Mesenchymal stem cell (in vitro differentiated cells and primary cell): ENCODE measurements around the gene ERGIC1.
A peak's percentile ranks its signal among the peaks of the same experiment; 100 is the strongest.

ENCODE experiments used
- DNase-seq: peaks from one replicate; pipeline ENCODE4 v3.0.0-alpha.2; 2013
- H2AFZ ChIP-seq: one replicate; pipeline ENCODE4 v1.6.1; 2013; ENCODE audit warnings: low read depth, mild to moderate bottlenecking, control low read depth, inconsistent platforms, low read length, moderate library complexity
- H2AK5ac ChIP-seq: 2 replicates; pipeline ENCODE4 v1.6.1; 2013; ENCODE audit warnings: low read length, moderate library complexity, mild to moderate bottlenecking, inconsistent platforms; ENCODE audit not compliant: severe bottlenecking
- H2BK120ac ChIP-seq: one replicate; pipeline ENCODE4 v1.6.1; 2013; ENCODE audit warnings: low read depth, mild to moderate bottlenecking, inconsistent platforms, low read length, moderate library complexity
- H2BK12ac ChIP-seq, 2 experiments: one replicate each; pipeline ENCODE4 v1.6.1; 2013; ENCODE audit warnings: inconsistent platforms in 2 of 2, low read length in 2 of 2, mild to moderate bottlenecking in 2 of 2, moderate library complexity in 2 of 2, control low read depth in 1 of 2
- H2BK15ac ChIP-seq: one replicate; pipeline ENCODE4 v1.6.1; 2013; ENCODE audit warnings: mild to moderate bottlenecking, low read depth, inconsistent platforms; ENCODE audit not compliant: poor library complexity, severe bottlenecking
- H2BK5ac ChIP-seq: 2 replicates; pipeline ENCODE4 v1.6.1; 2013; ENCODE audit warnings: low read depth, mild to moderate bottlenecking, low read length, control low read depth, inconsistent platforms; ENCODE audit not compliant: poor library complexity, severe bottlenecking
- H3K14ac ChIP-seq, 2 experiments: one replicate each; pipeline ENCODE4 v1.6.1; 2013; ENCODE audit warnings: inconsistent platforms in 2 of 2, low read length in 2 of 2, control low read depth in 1 of 2, mild to moderate bottlenecking in 1 of 2, moderate library complexity in 1 of 2
- H3K18ac ChIP-seq, 2 experiments: one replicate each; pipeline ENCODE4 v1.6.1; 2013; ENCODE audit warnings: inconsistent platforms in 2 of 2, low read length in 2 of 2, control low read depth in 1 of 2, low read depth in 1 of 2, mild to moderate bottlenecking in 1 of 2
- H3K23ac ChIP-seq, 2 experiments: one replicate each; pipeline ENCODE4 v1.6.1; 2013; ENCODE audit warnings: inconsistent platforms in 2 of 2, low read length in 2 of 2, mild to moderate bottlenecking in 2 of 2, moderate library complexity in 2 of 2, control low read depth in 1 of 2
- H3K27ac ChIP-seq: 2 replicates; pipeline ENCODE4 v1.5.1; 2013; ENCODE audit warnings: mild to moderate bottlenecking, moderate library complexity, low read length, control low read depth, inconsistent platforms; ENCODE audit not compliant: poor library complexity, severe bottlenecking
- H3K27me3 ChIP-seq, 2 experiments: 2 replicates each; pipeline versions ENCODE4 v1.6.1 to v1.7.0; 2013; ENCODE audit warnings: low read length in 2 of 2, mild to moderate bottlenecking in 2 of 2, moderate library complexity in 2 of 2, control low read depth in 1 of 2, inconsistent platforms in 1 of 2; ENCODE audit not compliant: control insufficient read depth in 1 of 2, insufficient read depth in 1 of 2
- H3K36me3 ChIP-seq, 2 experiments: 2 replicates each; pipeline versions ENCODE4 v1.6.1 to v1.7.0; 2013; ENCODE audit warnings: low read length in 2 of 2, control low read depth in 1 of 2, inconsistent platforms in 1 of 2, low read depth in 1 of 2, mild to moderate bottlenecking in 1 of 2; ENCODE audit not compliant: insufficient read depth in 2 of 2, control insufficient read depth in 1 of 2
- H3K4ac ChIP-seq, 2 experiments: one replicate each; pipeline ENCODE4 v1.6.1; 2013; ENCODE audit warnings: inconsistent platforms in 2 of 2, low read length in 2 of 2, mild to moderate bottlenecking in 2 of 2, moderate library complexity in 2 of 2, control low read depth in 1 of 2, low read depth in 1 of 2
- H3K4me1 ChIP-seq: 2 replicates; pipeline ENCODE4 v1.6.1; 2013; ENCODE audit warnings: low read depth, low read length, control low read depth; ENCODE audit not compliant: control insufficient read depth, insufficient read depth
- H3K4me2 ChIP-seq: 2 replicates; pipeline ENCODE4 v1.6.1; 2013; ENCODE audit warnings: low read length, mild to moderate bottlenecking, inconsistent platforms; ENCODE audit not compliant: poor library complexity, severe bottlenecking
- H3K4me3 ChIP-seq, 2 experiments: 2 replicates each; pipeline versions ENCODE4 v1.5.1 to v1.7.0; 2013; ENCODE audit warnings: low read length in 2 of 2, mild to moderate bottlenecking in 2 of 2, control low read depth in 1 of 2, low read depth in 1 of 2; ENCODE audit not compliant: insufficient read depth in 1 of 2
- H3K79me1 ChIP-seq: replicated peaks from 2 replicates; pipeline ENCODE4 v1.6.1; 2013; ENCODE audit warnings: mild to moderate bottlenecking, control low read depth, low read length, inconsistent platforms; ENCODE audit not compliant: poor library complexity, severe bottlenecking
- H3K9ac ChIP-seq: 2 replicates; pipeline ENCODE4 v1.7.0; 2013; ENCODE audit warnings: mild to moderate bottlenecking, low read length, moderate library complexity
- H3K9me3 ChIP-seq: 2 replicates; pipeline ENCODE4 v1.7.0; 2013; ENCODE audit warnings: mild to moderate bottlenecking, low read length; ENCODE audit not compliant: control insufficient read depth
- H4K8ac ChIP-seq: one replicate; pipeline ENCODE4 v1.6.1; 2013; ENCODE audit warnings: inconsistent platforms, mild to moderate bottlenecking, low read length, moderate library complexity
- H4K91ac ChIP-seq: one replicate; pipeline ENCODE4 v1.6.1; 2013; ENCODE audit warnings: mild to moderate bottlenecking, low read length, inconsistent platforms
- WGBS: methylation state at CpG from one replicate; pipeline ENCODE4 v1.1.7; 2013; ENCODE audit warnings: mixed read lengths; 5-methylcytosine and 5-hydroxymethylcytosine counted together

The ERGIC1 gene

GRCh38 chr5:172953776-172954675 is 120.0 kb downstream of the ERGIC1 start:
- peak; percentile 55 for DNase-seq
- no peak overlapping the region for H2BK120ac ChIP-seq

GRCh38 chr5:172954751-172955159 is 120.7 kb downstream of the ERGIC1 start:
- no peak overlapping the region for H3K14ac ChIP-seq
- peak overlapping the region; percentile 66 for H2AK5ac ChIP-seq
- no peak overlapping the region for H2BK5ac ChIP-seq
- peaks cover 3% of the 10 kb centered on the region for H3K79me1 ChIP-seq
- no peak overlapping the region for H2BK12ac ChIP-seq
- H2BK120ac ChIP-seq, result no peak overlapping the region
- no peaks in the 10 kb centered on the region for H3K27me3 ChIP-seq
- no peak overlapping the region for H2BK15ac ChIP-seq
- no peak overlapping the region for H3K4me2 ChIP-seq
- no peak overlapping the region for H2AFZ ChIP-seq
- H3K18ac ChIP-seq, result no peak overlapping the region
- H3K4me1 ChIP-seq, result peaks cover 12% of the 10 kb centered on the region
- H3K4ac ChIP-seq, result no peak overlapping the region
- no peak for DNase-seq
- no peak overlapping the region for H4K8ac ChIP-seq
- H3K9me3 ChIP-seq, result no peaks in the 10 kb centered on the region
- H4K91ac ChIP-seq, result no peak overlapping the region
- peak overlapping the region; percentile 87 for H3K27ac ChIP-seq
- H3K36me3 ChIP-seq, result peaks cover 16 to 23% of the 10 kb centered on the region in 2 experiments
- 90% methylated on average over 7 of the region's 8 CpGs for WGBS
- H3K23ac ChIP-seq, result no peak overlapping the region
- peak overlapping the region; percentile 75 for H3K9ac ChIP-seq
- no peak overlapping the region for H3K4me3 ChIP-seq

More at GRCh38 chr5:172953776-172954675, 120.0 kb downstream of the ERGIC1 start:
- Histone ChIP-seq H3K79me1 (no peaks in the 10 kb centered on the region), H2AK5ac (peak overlapping the region; percentile 35), H3K4ac (no peak overlapping the region), H2BK15ac (no peak overlapping the region), H3K9me3 (no peaks in the 10 kb centered on the region), H4K8ac (no peak overlapping the region), H2AFZ (no peak overlapping the region), H3K9ac (peak overlapping the region; percentile 75), H3K4me2 (no peak overlapping the region), H3K14ac (no peak overlapping the region), H2BK5ac (no peak overlapping the region), H3K4me1 (peaks cover 11% of the 10 kb centered on the region), H4K91ac (no peak overlapping the region), H3K27me3 (no peaks in the 10 kb centered on the region), H3K23ac (no peak overlapping the region), H3K36me3 (peaks cover 20 to 29% of the 10 kb centered on the region in 2 experiments), H3K27ac (no peak overlapping the region), H3K18ac (no peak overlapping the region), H3K4me3 (no peak overlapping the region), H2BK12ac (no peak overlapping the region)
- WGBS, result 83% methylated on average over 13 of the region's 15 CpGs

- no peak overlapping the region for H2BK15ac ChIP-seq
- no peak overlapping the region for H4K8ac ChIP-seq
- peaks cover 18% of the 10 kb centered on the region for H3K4me1 ChIP-seq
- H3K9me3 ChIP-seq, result no peaks in the 10 kb centered on the region
- H3K14ac ChIP-seq, result no peak overlapping the region
- DNase-seq, result no peak
- no peak overlapping the region for H2BK12ac ChIP-seq
- H2AK5ac ChIP-seq, result no peak overlapping the region
- H3K4me3 ChIP-seq, result no peak overlapping the region
- H3K18ac ChIP-seq, result no peak overlapping the region
- no peak overlapping the region for H2AFZ ChIP-seq
- peaks cover 15% of the 10 kb centered on the region for H3K79me1 ChIP-seq
- no peaks in the 10 kb centered on the region for H3K27me3 ChIP-seq
- H3K36me3 ChIP-seq, result peaks cover 7 to 13% of the 10 kb centered on the region in 2 experiments
- no peak overlapping the region for H2BK5ac ChIP-seq
- 100% methylated on average over 1 of the region's 3 CpGs for WGBS
- no peak overlapping the region for H2BK120ac ChIP-seq
- H3K23ac ChIP-seq, result no peak overlapping the region
- no peak overlapping the region for H4K91ac ChIP-seq
- H3K9ac ChIP-seq, result peak overlapping the region; percentile 75
- H3K4ac ChIP-seq, result no peak overlapping the region
- H3K27ac ChIP-seq, result peak overlapping the region; percentile 75
- H3K4me2 ChIP-seq, result no peak overlapping the region
Measured at GRCh38 chr5:172956228-172956627, 122.2 kb downstream of the ERGIC1 start.

- peaks cover 16% of the 10 kb centered on the region for H3K4me1 ChIP-seq
- H2AK5ac ChIP-seq, result peak overlapping the region; percentile 47
- H3K4ac ChIP-seq, result no peak overlapping the region
- H2BK15ac ChIP-seq, result no peak overlapping the region
- no peak overlapping the region for H4K91ac ChIP-seq
- H4K8ac ChIP-seq, result no peak overlapping the region
- H2AFZ ChIP-seq, result no peak overlapping the region
- peaks cover 16% of the 10 kb centered on the region for H3K79me1 ChIP-seq
- no peak for DNase-seq
- H3K9me3 ChIP-seq, result no peaks in the 10 kb centered on the region
- H3K23ac ChIP-seq, result no peak overlapping the region
- H3K4me2 ChIP-seq, result no peak overlapping the region
- 97% methylated on average over 3 of the region's 4 CpGs for WGBS
- H3K36me3 ChIP-seq, result peaks cover under 1 to 13% of the 10 kb centered on the region in 2 experiments
- H2BK120ac ChIP-seq, result no peak overlapping the region
- H3K14ac ChIP-seq, result no peak overlapping the region
- H3K4me3 ChIP-seq, result no peak overlapping the region
- peak overlapping the region; percentile 1 for H3K27ac ChIP-seq
- H2BK12ac ChIP-seq, result no peak overlapping the region
- H3K9ac ChIP-seq, result no peak overlapping the region
- H3K27me3 ChIP-seq, result no peaks in the 10 kb centered on the region
- no peak overlapping the region for H2BK5ac ChIP-seq
- no peak overlapping the region for H3K18ac ChIP-seq
Measured at GRCh38 chr5:172956936-172957335, 122.9 kb downstream of the ERGIC1 start.
